Right ventricle myocardium superior (tissue), 1 donor: ENCODE measurements around the gene RNF41. TPM values are rescaled to one million over a fixed set of nuclear protein-coding genes. Genes with fewer than 3 reads are reported as not detected.
"Not testable (repeated sequence)": the region's sequence is repeated elsewhere in the genome, so short reads cannot be mapped to it uniquely, and the experiment has no call there.

Source experiments
- ATAC-seq: fragments of 200-7000 bp; cut with Tn5 transposase; one replicate; pipeline ENCODE4 v1.9.1; 2020; ENCODE audit warnings: mild to moderate bottlenecking; ENCODE audit not compliant: poor library complexity
- DNase-seq: peaks from one replicate; pipeline ENCODE4 v3.0.0-alpha.2; 2020
- intact Hi-C: fragments of 100-400 bp; cut with DNase I; formaldehyde crosslinking; loops from one replicate; pipeline ENCODE4 v1.11.2; 2022
- total RNA-seq: library from RNA; stranded (reverse); fragmentation: NEBNext Ultra II Directional; extraction: Animal tissue kit (Norgen Biotek cat#: 25700); gene quantifications from one replicate; pipeline ENCODE4 v1.2.1, GENCODE V29; 2021
- donor health status: DM: no; HTN: yes; CAD: no; lungs with severe emphysema.

Gene RNF41
- total RNA-seq, 1 donor from 2014 or later: 48.1 TPM

GRCh38 chr12:56222531-56222895 lies 791 bp upstream of the RNF41 start:
- intact Hi-C loops: loop anchor here (2.0 kb wide), 2 partner anchors 32 to 104 kb away; partner anchors contain the start of gene ZC3H10
- DNase-seq: no peak
- no peak for ATAC-seq

DNA sequence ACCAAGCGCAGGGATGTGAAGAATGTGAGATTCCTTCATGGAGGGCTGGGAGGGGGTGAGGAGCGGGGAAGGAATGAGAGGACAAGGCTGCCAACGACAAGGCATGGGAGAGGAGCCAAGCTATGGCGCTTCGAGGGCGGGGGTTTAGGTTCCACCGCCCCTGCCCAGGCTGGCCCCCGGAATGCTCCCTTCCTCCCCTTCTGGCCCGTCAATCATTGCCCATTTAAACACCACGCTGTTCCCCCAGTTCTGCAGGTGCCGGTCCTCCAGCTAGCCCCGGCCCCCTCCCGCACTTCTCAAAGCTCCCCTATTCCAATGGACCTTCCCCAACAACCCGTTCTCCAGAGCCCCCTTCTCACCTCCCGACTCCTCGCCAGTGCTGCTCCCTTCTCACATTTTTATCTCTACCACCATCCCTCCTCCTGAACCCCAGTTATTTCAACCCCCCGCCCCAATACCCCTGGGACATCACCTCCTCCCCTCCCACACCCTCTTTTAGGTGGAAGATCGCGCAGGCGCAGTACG lies 428 bp downstream of the RNF41 start:
- peak; percentile 71 for DNase-seq
- intact Hi-C loops: no loop called here
- ATAC-seq: peak; percentile 38

DNA sequence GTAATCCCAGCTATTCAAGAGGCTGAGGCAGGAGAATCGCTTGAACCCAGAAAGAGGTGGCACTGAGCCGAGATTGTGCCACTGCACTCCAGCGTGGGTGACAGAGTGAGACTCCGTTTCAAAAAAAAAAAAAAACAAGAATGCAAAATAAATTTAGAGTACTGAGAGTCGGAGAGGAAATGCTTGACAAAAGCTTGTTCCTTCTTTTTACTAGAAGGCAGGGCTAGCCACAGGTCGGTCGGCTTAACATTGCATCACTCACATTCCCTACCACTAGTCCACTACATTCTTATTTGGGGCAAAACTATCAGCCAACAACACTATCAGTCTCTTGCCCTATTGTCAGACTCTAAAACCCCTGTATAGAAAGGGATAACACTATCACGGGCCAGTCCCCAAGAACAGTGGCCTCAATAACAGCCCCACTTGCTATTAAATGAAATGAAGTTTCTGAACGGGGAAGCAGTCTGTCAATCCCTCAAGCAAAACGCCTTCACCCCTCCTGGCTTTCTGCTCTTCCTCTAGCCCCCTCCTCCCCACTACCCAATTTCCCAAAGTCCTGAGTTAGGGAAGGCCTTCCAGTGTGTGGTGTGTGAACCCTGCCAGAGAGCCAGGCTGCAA lies 1.0 kb downstream of the RNF41 start:
- DNase-seq (no peak), ATAC-seq (no peak)
- intact Hi-C loops: no loop called here

DNA sequence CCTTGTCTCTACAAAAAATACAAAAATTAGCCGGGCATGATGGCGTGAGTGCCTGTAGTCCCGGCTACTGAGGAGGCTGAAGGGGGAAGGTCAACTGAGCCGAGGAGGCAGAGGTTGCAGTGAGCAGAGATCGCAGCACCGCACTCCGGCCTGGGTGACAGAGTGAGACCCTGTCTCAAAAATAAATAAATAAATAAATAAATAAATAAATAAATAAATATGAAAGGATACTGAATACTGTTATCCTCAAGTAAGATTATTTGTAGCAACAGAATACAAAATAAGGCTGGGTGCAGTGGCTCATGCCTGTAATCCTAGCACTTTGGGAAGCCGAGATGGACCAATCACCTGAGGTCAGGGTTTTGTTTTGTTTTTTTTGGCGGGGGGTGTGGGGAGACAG lies 1.9 kb downstream of the RNF41 start:
- intact Hi-C loops: no loop called here
- DNase-seq (no peak), ATAC-seq (no peak)

DNA sequence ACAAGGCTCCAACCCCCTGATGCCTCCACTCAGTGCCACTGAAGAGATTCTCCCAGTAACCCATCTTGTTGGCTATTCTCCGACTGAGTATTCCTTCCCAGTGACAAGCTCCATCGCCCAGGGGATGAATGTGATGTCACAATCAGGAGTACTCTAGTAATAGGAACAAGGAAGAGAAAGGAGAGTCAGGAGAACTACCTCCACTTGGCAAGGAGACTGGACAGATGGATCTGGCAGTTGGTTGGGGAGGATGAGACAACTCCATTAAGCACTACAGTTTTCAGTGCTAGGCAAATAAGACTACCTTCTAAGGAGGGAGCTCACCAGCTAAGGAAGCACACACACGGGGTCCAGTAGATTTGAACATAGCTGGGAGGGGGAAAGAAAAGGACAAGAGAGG lies 5.3 kb downstream of the RNF41 start:
- ATAC-seq: no peak
- intact Hi-C loops: no loop called here
- DNase-seq: no peak

GRCh38 chr12:56213878-56214277 lies 7.8 kb downstream of the RNF41 start:
- no peak for DNase-seq
- ATAC-seq: no peak
- intact Hi-C loops: no loop called here

DNA sequence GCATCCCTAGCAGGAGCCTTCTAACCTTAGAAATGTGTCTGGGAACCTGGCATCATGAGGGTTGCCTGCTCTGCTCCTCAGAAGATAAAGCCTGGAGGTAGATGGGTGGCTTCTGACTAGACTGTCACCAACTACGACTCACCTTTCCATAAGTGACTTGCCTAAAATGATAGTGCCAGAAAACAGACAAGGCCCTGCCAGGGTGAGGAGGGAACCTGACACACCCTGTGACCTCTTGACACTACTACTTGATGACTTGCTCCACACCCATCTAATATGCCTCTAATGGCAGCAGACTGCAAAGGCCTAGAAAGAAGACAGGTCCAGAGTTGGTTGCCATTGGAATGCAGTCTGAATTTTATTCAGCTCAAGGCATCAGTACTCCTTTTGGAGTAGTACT lies 9.4 kb downstream of the RNF41 start:
- ATAC-seq (no peak), DNase-seq (no peak)
- intact Hi-C loops: no loop called here

DNA sequence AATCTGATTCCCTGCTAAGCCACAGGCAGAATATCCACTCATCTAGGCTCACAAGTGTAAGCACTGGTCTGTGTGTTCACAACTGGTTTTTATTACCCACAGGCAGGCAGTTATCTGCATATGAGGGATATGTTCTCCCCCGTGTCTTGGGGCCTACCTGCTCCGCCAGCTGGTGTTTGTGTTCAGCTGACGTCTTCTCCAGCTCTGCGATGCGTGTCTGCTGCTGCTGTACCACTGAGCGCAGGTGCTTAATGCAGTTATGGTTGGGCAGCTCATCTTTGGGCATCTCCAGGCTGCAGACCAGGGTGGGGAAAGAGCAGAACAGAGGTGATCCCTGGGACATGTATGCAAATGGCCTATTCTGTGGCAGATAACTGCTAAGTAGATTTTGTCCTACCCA lies 13.7 kb downstream of the RNF41 start:
- no peak for ATAC-seq
- no peak for DNase-seq
- intact Hi-C loops: no loop called here

- intact Hi-C loops: no loop called here
- DNase-seq: peak; percentile 57
- peak; percentile 70 for ATAC-seq
Measured at GRCh38 chr12:56206452-56207166, 15.1 kb downstream of the RNF41 start.

GRCh38 chr12:56205445-56205844 lies 16.3 kb downstream of the RNF41 start:
- ATAC-seq (no peak), DNase-seq (no peak)
- intact Hi-C loops: no loop called here

GRCh38 chr12:56204275-56204674 lies 17.4 kb downstream of the RNF41 start:
- ATAC-seq (no peak), DNase-seq (no peak)
- intact Hi-C loops: no loop called here

DNA sequence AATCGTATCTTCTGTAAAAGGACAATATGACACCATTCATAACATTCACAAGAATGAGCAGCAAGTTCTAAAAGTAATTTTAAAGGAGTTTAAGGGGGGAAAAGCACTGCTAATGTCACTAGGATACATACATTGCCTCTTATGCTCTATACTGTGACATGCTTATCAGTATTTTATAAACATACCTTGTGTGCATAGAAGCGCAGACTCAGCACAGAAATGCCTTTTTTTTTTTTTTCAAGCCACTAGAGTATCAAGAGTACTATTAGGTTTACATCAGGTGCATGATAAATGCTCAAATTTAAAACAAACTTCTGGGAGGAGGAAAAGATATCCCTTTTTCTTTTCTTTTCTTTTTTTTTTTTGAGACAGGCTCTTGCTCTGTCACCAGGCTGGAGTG lies 18.9 kb downstream of the RNF41 start:
- intact Hi-C loops: no loop called here
- DNase-seq (no peak), ATAC-seq (no peak)

DNA sequence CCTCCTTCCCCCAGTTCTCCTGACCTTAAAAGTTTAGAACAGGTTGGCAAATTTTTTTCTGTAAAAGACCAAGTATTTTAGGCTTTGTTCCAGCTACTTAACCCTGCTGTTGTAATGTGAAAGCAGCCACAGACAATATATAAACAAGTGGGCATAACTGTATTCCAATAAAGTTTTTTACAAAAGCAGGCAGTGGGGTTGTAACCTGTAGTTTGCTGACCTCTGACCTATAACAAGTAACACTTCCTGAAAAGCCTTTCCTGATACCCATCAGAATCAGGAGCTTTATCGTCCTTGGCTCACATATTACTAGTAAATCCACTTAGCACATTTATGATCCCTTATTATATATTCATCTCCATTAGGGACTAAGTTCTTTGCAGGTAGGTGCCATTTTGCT lies 19.4 kb downstream of the RNF41 start:
- intact Hi-C loops: no loop called here
- DNase-seq: no peak
- ATAC-seq: no peak

GRCh38 chr12:56198836-56199235 lies 22.9 kb downstream of the RNF41 start:
- intact Hi-C loops: no loop called here

DNA sequence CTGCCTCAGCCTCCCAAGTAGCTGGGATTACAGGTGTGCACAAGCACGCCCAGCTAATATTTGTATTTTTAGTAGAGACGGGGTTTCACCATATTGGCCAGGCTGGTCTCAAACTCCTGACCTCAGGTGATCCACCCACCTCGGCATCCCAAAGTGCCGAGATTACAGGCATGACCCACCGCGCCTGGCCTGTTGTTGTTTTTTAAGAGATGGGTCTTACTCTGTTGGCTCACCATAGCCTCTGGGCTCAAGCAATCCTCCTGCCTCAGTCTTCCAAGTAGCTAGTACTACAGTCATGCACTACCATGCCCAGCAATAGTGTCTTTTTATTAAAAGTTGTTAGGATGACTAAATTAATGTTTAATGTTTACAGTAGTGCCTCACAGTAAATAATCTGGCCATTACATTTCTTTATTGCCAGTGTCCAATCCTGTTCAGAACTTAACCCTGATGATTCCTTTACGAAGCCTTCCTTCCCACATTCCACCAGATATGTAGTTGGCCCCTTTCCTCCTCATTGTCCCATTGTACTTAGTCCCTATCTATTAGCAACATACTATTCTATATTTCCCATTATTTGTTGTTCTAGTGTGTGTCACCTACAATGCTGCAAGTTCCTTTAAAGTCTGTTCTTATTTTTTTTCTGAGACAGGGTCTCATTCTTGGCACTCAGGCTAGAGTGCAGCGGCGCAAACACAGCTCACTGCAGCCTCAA lies 23.6 kb downstream of the RNF41 start:
- ATAC-seq (no peak), DNase-seq (no peak)
- intact Hi-C loops: no loop called here

More at GRCh38 chr12:56198836-56199235, 22.9 kb downstream of the RNF41 start:
- DNase-seq (no peak), ATAC-seq (no peak)

- intact Hi-C loops, DNase-seq, ATAC-seq: not testable (repeated sequence)
Measured at GRCh38 chr12:56196818-56197550, 24.7 kb downstream of the RNF41 start.

DNA sequence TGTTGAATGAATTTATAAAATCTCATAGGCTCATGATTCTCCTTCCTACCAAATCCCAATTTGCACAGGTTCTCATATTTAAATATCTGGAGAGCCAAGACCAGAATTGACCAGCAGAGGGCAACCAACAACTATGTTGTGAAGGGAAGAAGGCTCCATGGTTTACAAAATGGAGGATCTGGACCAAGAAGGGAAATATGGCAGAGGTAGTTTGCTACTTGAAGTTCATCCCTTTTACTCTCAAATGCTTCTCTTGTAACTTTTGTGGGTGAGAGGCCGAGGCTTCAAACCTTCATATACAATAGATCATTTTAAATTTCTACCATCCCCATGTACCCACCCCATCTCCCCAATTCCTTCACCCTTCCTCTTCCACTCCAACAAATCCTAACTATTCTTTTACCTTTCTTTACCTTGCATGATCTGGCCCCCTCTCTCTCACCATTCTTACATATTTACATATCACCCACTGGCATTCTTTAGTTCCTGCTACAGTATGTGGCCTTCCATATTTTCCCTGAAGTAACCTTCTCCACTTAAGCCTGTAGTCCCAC lies 28.6 kb downstream of the RNF41 start:
- DNase-seq (no peak), ATAC-seq (no peak)
- intact Hi-C loops: loop anchor here (5.0 kb wide), 1 partner anchor 274 kb away; the partner anchor contains the start of gene SPRYD4

GRCh38 chr12:56192582-56192981 lies 29.1 kb downstream of the RNF41 start:
- intact Hi-C loops: loop anchor here (5.0 kb wide), 1 partner anchor 275 kb away; the partner anchor contains the start of gene SPRYD4
- ATAC-seq (no peak), DNase-seq (no peak)
